ENCODE measurements around the gene SARS1.

Gene SARS1

GRCh38 chr1:109271458-109271857 is 57.7 kb downstream of the SARS1 start:
- Histone ChIP-seq H3K9me3 (ENCODE audit: control insufficient read depth, low read length) (no peaks in the 10 kb centered on the region), H3K27me3 (ENCODE audit: control insufficient read depth, insufficient read depth, low read length) (no peaks in the 10 kb centered on the region), H3K4me3 (ENCODE audit: low read length) (no peak overlapping the region), H3K36me3 (ENCODE audit: control insufficient read depth, insufficient read depth, low read length) (no peaks in the 10 kb centered on the region), H3K4me1 (ENCODE audit: control insufficient read depth, insufficient read depth, low read length) (peaks cover 21% of the 10 kb centered on the region), H3K9ac (ENCODE audit: low read length) (no peak overlapping the region)

- peaks cover 28% of the 10 kb centered on the region for H3K4me1 ChIP-seq (ENCODE audit: control insufficient read depth, insufficient read depth, low read length)
- H3K36me3 ChIP-seq (ENCODE audit: control insufficient read depth, insufficient read depth, low read length), result no peaks in the 10 kb centered on the region
- no peak overlapping the region for H3K9ac ChIP-seq (ENCODE audit: low read length)
Measured at GRCh38 chr1:109272021-109272799, 58.5 kb downstream of the SARS1 start.

GRCh38 chr1:109272831-109273547 is 59.3 kb downstream of the SARS1 start:
- Histone ChIP-seq H3K9me3 (ENCODE audit: control insufficient read depth, low read length) (no peaks in the 10 kb centered on the region), H3K27me3 (ENCODE audit: control insufficient read depth, insufficient read depth, low read length) (no peaks in the 10 kb centered on the region), H3K4me3 (ENCODE audit: low read length) (no peak overlapping the region), H3K36me3 (ENCODE audit: control insufficient read depth, insufficient read depth, low read length) (no peaks in the 10 kb centered on the region), H3K4me1 (ENCODE audit: control insufficient read depth, insufficient read depth, low read length) (peaks cover 36% of the 10 kb centered on the region), H3K9ac (ENCODE audit: low read length) (no peak overlapping the region)

More at GRCh38 chr1:109272021-109272799, 58.5 kb downstream of the SARS1 start:
- Histone ChIP-seq H3K27me3 (ENCODE audit: control insufficient read depth, insufficient read depth, low read length) (no peaks in the 10 kb centered on the region), H3K4me3 (ENCODE audit: low read length) (no peak overlapping the region), H3K9me3 (ENCODE audit: control insufficient read depth, low read length) (no peaks in the 10 kb centered on the region)

GRCh38 chr1:109273570-109274288 is 60.0 kb downstream of the SARS1 start:
- Histone ChIP-seq H3K9ac (ENCODE audit: low read length) (peak overlapping the region; percentile 29), H3K9me3 (ENCODE audit: control insufficient read depth, low read length) (no peaks in the 10 kb centered on the region), H3K36me3 (ENCODE audit: control insufficient read depth, insufficient read depth, low read length) (no peaks in the 10 kb centered on the region), H3K4me1 (ENCODE audit: control insufficient read depth, insufficient read depth, low read length) (peaks cover 36% of the 10 kb centered on the region), H3K27me3 (ENCODE audit: control insufficient read depth, insufficient read depth, low read length) (no peaks in the 10 kb centered on the region), H3K4me3 (ENCODE audit: low read length) (no peak overlapping the region)

GRCh38 chr1:109274533-109275476 is 61.1 kb downstream of the SARS1 start:
- Histone ChIP-seq H3K36me3 (ENCODE audit: control insufficient read depth, insufficient read depth, low read length) (no peaks in the 10 kb centered on the region), H3K4me1 (ENCODE audit: control insufficient read depth, insufficient read depth, low read length) (peaks cover 36% of the 10 kb centered on the region), H3K9ac (ENCODE audit: low read length) (peak overlapping the region; percentile 47), H3K27me3 (ENCODE audit: control insufficient read depth, insufficient read depth, low read length) (no peaks in the 10 kb centered on the region), H3K4me3 (ENCODE audit: low read length) (no peak overlapping the region), H3K9me3 (ENCODE audit: control insufficient read depth, low read length) (no peaks in the 10 kb centered on the region)

GRCh38 chr1:109275706-109276345 is 62.1 kb downstream of the SARS1 start:
- Histone ChIP-seq H3K4me1 (ENCODE audit: control insufficient read depth, insufficient read depth, low read length) (peaks cover 36% of the 10 kb centered on the region), H3K9ac (ENCODE audit: low read length) (no peak overlapping the region), H3K36me3 (ENCODE audit: control insufficient read depth, insufficient read depth, low read length) (no peaks in the 10 kb centered on the region), H3K4me3 (ENCODE audit: low read length) (no peak overlapping the region), H3K9me3 (ENCODE audit: control insufficient read depth, low read length) (no peaks in the 10 kb centered on the region), H3K27me3 (ENCODE audit: control insufficient read depth, insufficient read depth, low read length) (no peaks in the 10 kb centered on the region)

- H3K9me3 ChIP-seq (ENCODE audit: control insufficient read depth, low read length), result no peaks in the 10 kb centered on the region
- H3K9ac ChIP-seq (ENCODE audit: low read length), result peak overlapping the region; percentile 46
- no peaks in the 10 kb centered on the region for H3K36me3 ChIP-seq (ENCODE audit: control insufficient read depth, insufficient read depth, low read length)
- no peak overlapping the region for H3K4me3 ChIP-seq (ENCODE audit: low read length)
- H3K4me1 ChIP-seq (ENCODE audit: control insufficient read depth, insufficient read depth, low read length), result peaks cover 50% of the 10 kb centered on the region
- H3K27me3 ChIP-seq (ENCODE audit: control insufficient read depth, insufficient read depth, low read length), result no peaks in the 10 kb centered on the region
Measured at GRCh38 chr1:109277434-109278204, 63.9 kb downstream of the SARS1 start.

- H3K4me3 ChIP-seq (ENCODE audit: low read length), result no peak overlapping the region
- peaks cover 46% of the 10 kb centered on the region for H3K4me1 ChIP-seq (ENCODE audit: control insufficient read depth, insufficient read depth, low read length)
Measured at GRCh38 chr1:109279615-109280278, 66.0 kb downstream of the SARS1 start.

GRCh38 chr1:109280862-109281261 is 67.1 kb downstream of the SARS1 start:
- H3K9ac ChIP-seq (ENCODE audit: low read length), result no peak overlapping the region
- no peak overlapping the region for H3K4me3 ChIP-seq (ENCODE audit: low read length)
- H3K9me3 ChIP-seq (ENCODE audit: control insufficient read depth, low read length), result no peaks in the 10 kb centered on the region
- peaks cover 35% of the 10 kb centered on the region for H3K4me1 ChIP-seq (ENCODE audit: control insufficient read depth, insufficient read depth, low read length)
- no peaks in the 10 kb centered on the region for H3K36me3 ChIP-seq (ENCODE audit: control insufficient read depth, insufficient read depth, low read length)
- H3K27me3 ChIP-seq (ENCODE audit: control insufficient read depth, insufficient read depth, low read length), result no peaks in the 10 kb centered on the region

More at GRCh38 chr1:109279615-109280278, 66.0 kb downstream of the SARS1 start:
- no peaks in the 10 kb centered on the region for H3K9me3 ChIP-seq (ENCODE audit: control insufficient read depth, low read length)
- no peaks in the 10 kb centered on the region for H3K27me3 ChIP-seq (ENCODE audit: control insufficient read depth, insufficient read depth, low read length)
- H3K36me3 ChIP-seq (ENCODE audit: control insufficient read depth, insufficient read depth, low read length), result no peaks in the 10 kb centered on the region
- H3K9ac ChIP-seq (ENCODE audit: low read length), result no peak overlapping the region
